Measurements from ENCODE around the gene PTPRD. TPM values are rescaled to one million over a fixed set of nuclear protein-coding genes. Genes with fewer than 3 reads are reported as not detected.

The PTPRD gene
- total and polyA plus RNA-seq, 9 of the 15 experiments (the other 6 are each of a cell fraction or from before 2014, with no cell fraction given) = 0.11 TPM; not detected in 8

DNA sequence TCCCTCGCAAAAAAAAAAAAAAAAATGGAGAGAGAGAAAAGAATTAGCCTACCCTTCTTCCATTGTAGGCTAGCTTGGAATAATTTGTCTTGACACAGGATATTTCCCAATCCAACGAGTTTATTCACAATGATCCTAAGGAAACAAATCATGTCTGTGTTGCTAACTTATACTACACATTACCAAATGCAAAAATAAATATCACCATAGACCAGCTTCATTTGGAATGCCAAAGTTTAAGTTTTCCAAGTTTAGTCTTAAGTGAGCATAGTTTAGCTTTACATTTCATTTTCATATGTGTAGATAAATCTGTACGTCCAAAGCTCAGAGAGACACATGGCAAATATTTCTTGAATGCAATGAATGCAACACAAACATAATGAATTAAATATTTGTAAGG is 1707.1 kb downstream of the PTPRD start (continued):
- TF ChIP-seq, protein P1, sequence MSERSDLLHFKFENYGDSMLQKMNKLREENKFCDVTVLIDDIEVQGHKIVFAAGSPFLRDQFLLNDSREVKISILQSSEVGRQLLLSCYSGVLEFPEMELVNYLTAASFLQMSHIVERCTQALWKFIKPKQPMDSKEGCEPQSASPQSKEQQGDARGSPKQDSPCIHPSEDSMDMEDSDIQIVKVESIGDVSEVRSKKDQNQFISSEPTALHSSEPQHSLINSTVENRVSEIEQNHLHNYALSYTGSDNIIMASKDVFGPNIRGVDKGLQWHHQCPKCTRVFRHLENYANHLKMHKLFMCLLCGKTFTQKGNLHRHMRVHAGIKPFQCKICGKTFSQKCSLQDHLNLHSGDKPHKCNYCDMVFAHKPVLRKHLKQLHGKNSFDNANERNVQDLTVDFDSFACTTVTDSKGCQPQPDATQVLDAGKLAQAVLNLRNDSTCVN (CRISPR knock-in tag; IDR thresholded peaks at IDR 0.05) = no peak

DNA sequence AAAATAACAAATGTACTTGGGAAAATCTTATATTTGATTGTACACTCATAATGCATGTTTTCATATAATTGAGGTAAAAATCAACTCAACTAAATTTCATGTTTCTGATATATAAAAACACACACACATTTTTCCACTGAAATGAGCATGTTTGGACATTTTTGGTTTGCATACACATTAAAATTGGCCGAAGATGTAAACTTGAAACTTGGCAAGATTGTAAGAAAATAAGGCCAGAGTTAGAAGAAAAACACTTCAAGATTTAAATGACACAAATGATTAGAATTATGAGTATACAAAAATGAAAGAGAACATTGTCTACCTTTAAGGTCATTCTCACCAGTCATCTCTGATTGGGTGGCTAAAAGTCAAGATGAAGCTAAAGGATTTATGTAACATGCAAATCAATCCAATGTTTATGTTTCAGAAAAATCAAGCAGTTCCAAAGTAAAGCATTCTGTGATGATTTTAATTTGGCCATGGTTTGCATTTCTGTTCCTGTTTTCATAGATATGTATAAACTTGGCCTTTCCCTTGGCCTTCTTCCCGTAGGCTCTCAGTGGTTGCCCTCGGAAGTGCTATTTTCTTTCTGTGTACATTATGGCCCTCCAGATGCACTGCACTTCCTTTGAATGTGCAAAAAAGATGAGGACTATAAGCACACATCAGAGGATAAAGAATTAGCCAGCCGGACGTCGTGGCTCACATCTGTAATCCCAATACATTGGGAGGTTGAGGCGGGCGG is 1707.9 kb downstream of the PTPRD start:
- no peaks in the 10 kb centered on the region for H3K4me1 ChIP-seq (replicated peaks in 1 of 2; ENCODE audit: control insufficient read depth in 2 of 2, insufficient read depth in 2 of 2, low read length in 2 of 2)
- H2AFZ ChIP-seq (ENCODE audit: low read depth, low read length) = no peak overlapping the region
- TF ChIP-seq CXXC5 (CRISPR knock-in tag; IDR thresholded peaks at IDR 0.05) (no peak), EHMT2 (IDR thresholded peaks at IDR 0.05) (no peak), XRCC4 (IDR thresholded peaks at IDR 0.05; ENCODE audit: extremely low read depth, insufficient read depth, insufficient read length) (no peak), ZNF174 (CRISPR knock-in tag; IDR thresholded peaks at IDR 0.05) (no peak), ZNF253 (CRISPR knock-in tag; conservative IDR thresholded peaks at IDR 0.05) (no peak), RCOR1 (IDR thresholded peaks at IDR 0.05; ENCODE audit: borderline replicate concordance in 1 of 2, low read depth in 2 of 2, low read length in 2 of 2) (no peak), KHSRP (IDR thresholded peaks at IDR 0.05) (no peak)
- TF ChIP-seq, protein P2, sequence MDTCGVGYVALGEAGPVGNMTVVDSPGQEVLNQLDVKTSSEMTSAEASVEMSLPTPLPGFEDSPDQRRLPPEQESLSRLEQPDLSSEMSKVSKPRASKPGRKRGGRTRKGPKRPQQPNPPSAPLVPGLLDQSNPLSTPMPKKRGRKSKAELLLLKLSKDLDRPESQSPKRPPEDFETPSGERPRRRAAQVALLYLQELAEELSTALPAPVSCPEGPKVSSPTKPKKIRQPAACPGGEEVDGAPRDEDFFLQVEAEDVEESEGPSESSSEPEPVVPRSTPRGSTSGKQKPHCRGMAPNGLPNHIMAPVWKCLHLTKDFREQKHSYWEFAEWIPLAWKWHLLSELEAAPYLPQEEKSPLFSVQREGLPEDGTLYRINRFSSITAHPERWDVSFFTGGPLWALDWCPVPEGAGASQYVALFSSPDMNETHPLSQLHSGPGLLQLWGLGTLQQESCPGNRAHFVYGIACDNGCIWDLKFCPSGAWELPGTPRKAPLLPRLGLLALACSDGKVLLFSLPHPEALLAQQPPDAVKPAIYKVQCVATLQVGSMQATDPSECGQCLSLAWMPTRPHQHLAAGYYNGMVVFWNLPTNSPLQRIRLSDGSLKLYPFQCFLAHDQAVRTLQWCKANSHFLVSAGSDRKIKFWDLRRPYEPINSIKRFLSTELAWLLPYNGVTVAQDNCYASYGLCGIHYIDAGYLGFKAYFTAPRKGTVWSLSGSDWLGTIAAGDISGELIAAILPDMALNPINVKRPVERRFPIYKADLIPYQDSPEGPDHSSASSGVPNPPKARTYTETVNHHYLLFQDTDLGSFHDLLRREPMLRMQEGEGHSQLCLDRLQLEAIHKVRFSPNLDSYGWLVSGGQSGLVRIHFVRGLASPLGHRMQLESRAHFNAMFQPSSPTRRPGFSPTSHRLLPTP (IDR thresholded peaks at IDR 0.05; ENCODE audit: borderline replicate concordance, extremely low read depth, insufficient read length) = no peak
- TF ChIP-seq, protein P3, sequence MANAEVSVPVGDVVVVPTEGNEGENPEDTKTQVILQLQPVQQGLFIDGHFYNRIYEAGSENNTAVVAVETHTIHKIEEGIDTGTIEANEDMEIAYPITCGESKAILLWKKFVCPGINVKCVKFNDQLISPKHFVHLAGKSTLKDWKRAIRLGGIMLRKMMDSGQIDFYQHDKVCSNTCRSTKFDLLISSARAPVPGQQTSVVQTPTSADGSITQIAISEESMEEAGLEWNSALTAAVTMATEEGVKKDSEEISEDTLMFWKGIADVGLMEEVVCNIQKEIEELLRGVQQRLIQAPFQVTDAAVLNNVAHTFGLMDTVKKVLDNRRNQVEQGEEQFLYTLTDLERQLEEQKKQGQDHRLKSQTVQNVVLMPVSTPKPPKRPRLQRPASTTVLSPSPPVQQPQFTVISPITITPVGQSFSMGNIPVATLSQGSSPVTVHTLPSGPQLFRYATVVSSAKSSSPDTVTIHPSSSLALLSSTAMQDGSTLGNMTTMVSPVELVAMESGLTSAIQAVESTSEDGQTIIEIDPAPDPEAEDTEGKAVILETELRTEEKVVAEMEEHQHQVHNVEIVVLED (CRISPR knock-in tag; IDR thresholded peaks at IDR 0.05) = no peak
- TF ChIP-seq, protein P4, sequence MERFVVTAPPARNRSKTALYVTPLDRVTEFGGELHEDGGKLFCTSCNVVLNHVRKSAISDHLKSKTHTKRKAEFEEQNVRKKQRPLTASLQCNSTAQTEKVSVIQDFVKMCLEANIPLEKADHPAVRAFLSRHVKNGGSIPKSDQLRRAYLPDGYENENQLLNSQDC (CRISPR knock-in tag; IDR thresholded peaks at IDR 0.05) = no peak
- FAIRE-seq (no peak), DNase-seq (ENCODE audit: extremely low read depth in 1 of 4, low spot score in 3 of 4) (no peak), ATAC-seq (no peak)
- H3K27ac ChIP-seq (ENCODE audit: extremely low read depth, low read depth, low read length) = no peak overlapping the region
- ChIA-PET POLR2A (no interaction called here), CTCF (ENCODE audit: low intra/inter-chr PET ratio) (no interaction called here)
- no peak overlapping the region for H3K9ac ChIP-seq (ENCODE audit: insufficient read depth in 1 of 2, low read depth in 2 of 2, low read length in 2 of 2)
- no peaks in the 10 kb centered on the region for H3K9me1 ChIP-seq (ENCODE audit: control insufficient read depth, insufficient read depth, low read length)
- WGBS (ENCODE audit: insufficient coverage, low coverage, missing lambda C conversion rate) = 0% methylated on average over 8 of the region's 8 CpGs
- H3K79me2 ChIP-seq (ENCODE audit: control insufficient read depth, insufficient read depth, low read length) = no peaks in the 10 kb centered on the region
- no peaks in the 10 kb centered on the region for H3K27me3 ChIP-seq (ENCODE audit: control insufficient read depth in 2 of 2, insufficient read depth in 2 of 2, low read length in 2 of 2)
- in situ Hi-C loops (cut with MboI) (no loop called here), intact Hi-C loops (cut with micrococcal nuclease) (no loop called here)
- no peaks in the 10 kb centered on the region for H3K36me3 ChIP-seq (ENCODE audit: control insufficient read depth, insufficient read depth, low read length)
- H3K4me2 ChIP-seq (ENCODE audit: insufficient read depth, low read length) = no peak overlapping the region
- no peaks in the 10 kb centered on the region for H3K9me3 ChIP-seq (replicated peaks; ENCODE audit: control insufficient read depth, insufficient read depth, low read depth, low read length)
- BruUV-seq (replicated peaks) = no TSS peak
- no peaks in the 10 kb centered on the region for H4K20me1 ChIP-seq (replicated peaks; ENCODE audit: control insufficient read depth, insufficient read depth, low read length)
- H3K4me3 ChIP-seq = no peak overlapping the region
